ENCODE results near the gene CPXM1.

DNA sequence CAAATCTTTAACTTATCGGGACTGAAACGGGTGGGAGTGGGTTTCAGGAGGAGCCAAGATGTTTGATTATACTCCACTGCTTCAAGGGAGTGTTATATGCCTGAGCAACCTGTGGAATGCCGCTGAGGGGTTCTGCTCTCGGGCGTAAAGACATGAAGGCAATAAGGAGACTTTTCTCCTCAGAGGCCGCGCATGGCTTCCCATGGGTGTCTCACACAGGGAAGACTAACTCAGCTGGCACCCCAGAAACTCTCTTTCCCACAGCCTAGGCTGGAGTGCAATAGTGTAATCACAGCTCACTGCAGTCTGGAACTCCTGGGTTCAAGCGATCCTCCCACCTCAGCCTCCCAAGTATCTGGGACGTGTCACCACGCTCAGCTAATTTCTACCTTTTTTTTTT, 9.3 kb upstream of the CPXM1 start:
- TF ChIP-seq, protein P1, sequence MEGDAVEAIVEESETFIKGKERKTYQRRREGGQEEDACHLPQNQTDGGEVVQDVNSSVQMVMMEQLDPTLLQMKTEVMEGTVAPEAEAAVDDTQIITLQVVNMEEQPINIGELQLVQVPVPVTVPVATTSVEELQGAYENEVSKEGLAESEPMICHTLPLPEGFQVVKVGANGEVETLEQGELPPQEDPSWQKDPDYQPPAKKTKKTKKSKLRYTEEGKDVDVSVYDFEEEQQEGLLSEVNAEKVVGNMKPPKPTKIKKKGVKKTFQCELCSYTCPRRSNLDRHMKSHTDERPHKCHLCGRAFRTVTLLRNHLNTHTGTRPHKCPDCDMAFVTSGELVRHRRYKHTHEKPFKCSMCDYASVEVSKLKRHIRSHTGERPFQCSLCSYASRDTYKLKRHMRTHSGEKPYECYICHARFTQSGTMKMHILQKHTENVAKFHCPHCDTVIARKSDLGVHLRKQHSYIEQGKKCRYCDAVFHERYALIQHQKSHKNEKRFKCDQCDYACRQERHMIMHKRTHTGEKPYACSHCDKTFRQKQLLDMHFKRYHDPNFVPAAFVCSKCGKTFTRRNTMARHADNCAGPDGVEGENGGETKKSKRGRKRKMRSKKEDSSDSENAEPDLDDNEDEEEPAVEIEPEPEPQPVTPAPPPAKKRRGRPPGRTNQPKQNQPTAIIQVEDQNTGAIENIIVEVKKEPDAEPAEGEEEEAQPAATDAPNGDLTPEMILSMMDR (IDR thresholded peaks at IDR 0.05 in 8 of 11, conservative IDR thresholded peaks at IDR 0.05 in 3 of 11): no peak
- TF ChIP-seq POLR2A (IDR thresholded peaks at IDR 0.05) (no peak), POLR2AphosphoS5 (IDR thresholded peaks at IDR 0.05) (no peak)

Measured in spleen (tissue), 7 donors.